SJSA1 (cell line): ENCODE data around the gene LCP2. TPM values are rescaled to one million over a fixed set of nuclear protein-coding genes. Genes with fewer than 3 reads are reported as not detected.
"Not testable (repeated sequence)": the region's sequence is repeated elsewhere in the genome, so short reads cannot be mapped to it uniquely, and the experiment has no call there.

Experiments used
- DNase-seq, 2 experiments: peaks; one replicate each; pipeline ENCODE4 v3.0.0-alpha.2; 2015 to 2020; ENCODE audit warnings: low spot score in 2 of 2, low read depth in 1 of 2
- H3K27ac ChIP-seq: fragments of 250-450 bp; sonication (Bioruptor Pico); 2 replicates; pipeline ENCODE4 v1.5.1; 2020; ENCODE audit warnings: mild to moderate bottlenecking, moderate library complexity
- H3K27me3 ChIP-seq: fragments of 250-450 bp; sonication (Bioruptor Pico); replicated peaks from 2 replicates; pipeline ENCODE4 v1.5.1; 2020; ENCODE audit warnings: mild to moderate bottlenecking, moderate library complexity
- H3K36me3 ChIP-seq: fragments of 250-450 bp; sonication (Bioruptor Pico); 2 replicates; pipeline ENCODE4 v1.5.1; 2020; ENCODE audit warnings: mild to moderate bottlenecking
- H3K4me1 ChIP-seq: fragments of 250-450 bp; sonication (Bioruptor Pico); replicated peaks from 2 replicates; pipeline ENCODE4 v1.6.1; 2021; ENCODE audit warnings: mild to moderate bottlenecking
- H3K4me3 ChIP-seq: fragments of 250-450 bp; sonication (Bioruptor Pico); 2 replicates; pipeline ENCODE4 v1.5.1; 2020; ENCODE audit warnings: mild to moderate bottlenecking
- H3K9me3 ChIP-seq: fragments of 250-450 bp; sonication (Bioruptor Pico); replicated peaks from 2 replicates; pipeline ENCODE4 v1.5.1; 2020; ENCODE audit warnings: mild to moderate bottlenecking
- total RNA-seq: library from RNA; depleted of rRNA; stranded (reverse); fragments of >200 nt; shearing (Covaris generic); gene quantifications from 2 replicates; pipeline ENCODE4 v1.2.3, GENCODE V29; 2014

LCP2 gene
- total RNA-seq, 1 experiment from 2014 or later = 0.03 TPM

DNA sequence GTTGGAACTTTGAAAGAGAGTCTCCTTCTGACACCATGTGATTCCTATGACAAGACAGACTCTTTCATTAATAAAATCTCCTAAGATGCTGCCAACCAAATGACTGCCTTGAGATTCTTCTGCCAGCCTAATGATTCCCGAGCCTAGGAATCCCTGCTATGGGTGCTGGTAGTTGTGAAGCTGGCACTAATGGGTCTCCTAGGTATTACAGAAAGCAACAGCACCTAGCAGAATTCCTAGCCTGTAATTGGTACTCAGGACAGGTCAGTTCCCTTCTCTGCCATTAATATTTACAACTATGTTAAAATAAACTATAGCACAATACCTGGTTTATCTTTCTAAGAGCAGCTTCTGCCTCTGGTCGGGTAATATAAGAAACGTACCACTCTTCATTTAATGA is 45.5 kb downstream of the LCP2 start:
- H3K36me3 ChIP-seq = no peaks in the 10 kb centered on the region
- DNase-seq = no peak
- H3K4me3 ChIP-seq = no peak overlapping the region
- H3K27ac ChIP-seq = no peak overlapping the region
- H3K4me1 ChIP-seq = no peaks in the 10 kb centered on the region
- peaks cover 54% of the 10 kb centered on the region for H3K27me3 ChIP-seq
- H3K9me3 ChIP-seq = no peaks in the 10 kb centered on the region

DNA sequence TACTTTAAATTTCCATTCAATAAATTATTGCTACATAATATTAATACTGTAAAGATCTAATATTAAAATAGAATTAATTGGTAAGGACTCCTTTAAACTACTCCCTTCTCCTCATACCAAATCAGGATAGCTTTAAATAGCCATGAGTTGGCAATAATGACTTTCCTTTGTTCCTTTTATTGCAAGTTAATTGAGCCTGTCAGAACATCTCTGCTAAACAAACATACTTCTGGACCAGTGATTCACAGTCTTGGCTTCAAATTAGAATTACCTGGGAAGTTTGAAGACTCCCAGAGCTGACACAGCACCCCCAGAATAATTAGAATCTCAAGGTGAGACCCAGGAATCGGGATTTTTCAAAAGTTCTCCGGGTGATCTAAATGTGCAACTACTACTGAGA is 46.1 kb downstream of the LCP2 start:
- DNase-seq = no peak
- Histone ChIP-seq H3K4me1 (no peaks in the 10 kb centered on the region), H3K27ac (no peak overlapping the region), H3K27me3 (peaks cover 56% of the 10 kb centered on the region), H3K36me3 (no peaks in the 10 kb centered on the region), H3K4me3 (no peak overlapping the region), H3K9me3 (no peaks in the 10 kb centered on the region)

DNA sequence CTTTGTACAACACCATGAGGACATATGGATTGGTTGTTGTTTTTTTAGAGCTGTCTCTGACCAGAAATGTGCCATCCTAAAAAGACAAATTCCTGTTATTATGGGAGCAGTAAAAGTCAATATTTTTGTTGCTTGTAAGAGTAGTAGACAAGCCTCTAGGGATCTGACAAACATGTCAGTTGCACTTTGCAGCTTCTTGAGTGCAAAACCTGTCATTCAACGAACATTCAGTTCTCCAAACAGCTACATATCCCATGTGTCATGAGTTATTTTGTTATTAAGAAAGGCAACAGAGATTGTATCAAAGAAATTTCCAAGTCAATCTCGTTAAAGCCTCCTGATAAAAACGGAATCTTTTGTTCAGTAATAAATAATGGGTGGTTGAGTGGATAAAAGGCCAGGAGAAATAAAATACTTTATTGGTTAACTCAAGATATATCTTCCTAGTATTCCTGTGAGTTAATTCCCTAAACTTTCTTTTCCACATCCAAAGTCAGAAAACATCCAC is 46.7 kb downstream of the LCP2 start:
- Histone ChIP-seq H3K4me3 (no peak overlapping the region), H3K36me3 (no peaks in the 10 kb centered on the region), H3K27ac (no peak overlapping the region), H3K4me1 (no peaks in the 10 kb centered on the region), H3K27me3 (peaks cover 56% of the 10 kb centered on the region), H3K9me3 (no peaks in the 10 kb centered on the region)
- no peak for DNase-seq

DNA sequence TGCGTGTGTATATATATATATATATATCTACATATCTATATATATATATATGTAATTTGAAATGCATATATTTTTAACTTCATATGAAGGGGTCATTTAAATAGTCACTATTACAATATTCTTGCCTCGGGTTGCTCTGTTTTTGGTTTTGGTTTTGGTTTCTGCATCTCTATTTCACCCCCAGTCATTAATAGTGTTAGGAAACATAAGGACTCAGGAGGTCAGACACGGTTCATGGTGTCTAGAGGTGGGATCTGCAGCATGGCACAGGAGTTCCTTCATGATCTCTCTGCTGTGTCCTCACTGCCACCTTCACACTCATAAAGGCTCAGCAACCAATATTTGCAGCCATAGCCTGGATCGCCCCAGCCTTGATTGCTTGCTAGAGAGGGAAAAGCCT is 48.2 kb downstream of the LCP2 start:
- H3K36me3 ChIP-seq = no peaks in the 10 kb centered on the region
- H3K9me3 ChIP-seq = no peaks in the 10 kb centered on the region
- no peak overlapping the region for H3K27ac ChIP-seq
- peaks cover 46% of the 10 kb centered on the region for H3K27me3 ChIP-seq
- no peaks in the 10 kb centered on the region for H3K4me1 ChIP-seq
- peak in 1 of 2 experiments; percentile 26 for DNase-seq
- no peak overlapping the region for H3K4me3 ChIP-seq

- not testable (repeated sequence) for H3K4me1 ChIP-seq, H3K36me3 ChIP-seq, H3K4me3 ChIP-seq, H3K9me3 ChIP-seq, H3K27ac ChIP-seq
- DNase-seq = peak in 1 of 2 experiments; percentile 24
- peaks cover 43% of the 10 kb centered on the region for H3K27me3 ChIP-seq
Observed at GRCh38 chr5:170248931-170249227, 48.7 kb downstream of the LCP2 start.

GRCh38 chr5:170248172-170248930 is 49.2 kb downstream of the LCP2 start:
- Histone ChIP-seq H3K27me3 (peaks cover 37% of the 10 kb centered on the region), H3K4me1 (no peaks in the 10 kb centered on the region), H3K36me3 (no peaks in the 10 kb centered on the region), H3K9me3 (no peaks in the 10 kb centered on the region), H3K4me3 (no peak overlapping the region), H3K27ac (no peak overlapping the region)
- no peak for DNase-seq

- Histone ChIP-seq H3K9me3 (no peaks in the 10 kb centered on the region), H3K27ac (no peak overlapping the region), H3K4me3 (no peak overlapping the region), H3K4me1 (no peaks in the 10 kb centered on the region), H3K36me3 (no peaks in the 10 kb centered on the region), H3K27me3 (peaks cover 30% of the 10 kb centered on the region)
- no peak for DNase-seq
Observed at GRCh38 chr5:170247363-170247762, 50.2 kb downstream of the LCP2 start.

DNA sequence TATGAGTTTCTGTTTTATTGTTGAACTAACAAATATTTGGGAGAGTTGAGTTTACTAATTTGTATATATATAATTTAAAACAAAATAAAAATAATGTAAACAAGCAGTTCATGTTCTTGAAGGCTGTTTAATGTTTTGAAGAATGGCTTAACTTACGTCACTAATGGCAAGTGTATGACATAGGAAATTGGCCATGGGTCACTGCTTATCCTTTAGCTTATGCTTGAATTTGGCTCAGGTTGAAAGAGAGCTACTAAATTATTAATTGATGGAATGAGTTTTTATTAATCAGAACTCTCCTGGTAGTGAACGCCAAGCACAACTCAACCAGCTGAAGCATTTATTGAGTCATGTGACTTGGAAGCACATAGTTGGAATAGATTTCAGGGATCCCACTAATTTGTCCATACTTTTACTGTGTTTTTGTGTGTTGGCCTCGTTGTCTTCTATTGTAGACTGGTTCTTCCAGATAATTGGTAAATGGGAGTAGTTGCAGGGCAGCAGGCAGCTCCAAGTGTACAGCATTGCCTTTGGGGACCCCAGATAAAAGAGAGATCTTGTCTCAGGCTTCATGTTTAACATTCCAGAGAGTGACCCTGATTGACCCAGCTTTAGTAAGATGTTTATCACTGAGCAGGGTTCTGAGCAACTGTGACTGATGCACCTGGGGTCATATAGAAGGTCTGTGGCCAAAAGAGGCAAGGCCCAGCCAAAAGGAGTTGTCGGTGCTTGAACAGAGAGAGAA is 51.3 kb downstream of the LCP2 start:
- H3K4me1 ChIP-seq = no peaks in the 10 kb centered on the region
- peak in 1 of 2 experiments; percentile 16 for DNase-seq
- H3K9me3 ChIP-seq = no peaks in the 10 kb centered on the region
- H3K36me3 ChIP-seq = no peaks in the 10 kb centered on the region
- no peak overlapping the region for H3K4me3 ChIP-seq
- H3K27ac ChIP-seq = no peak overlapping the region
- peaks cover 19% of the 10 kb centered on the region; the same call in 1 of the 2 replicates for H3K27me3 ChIP-seq

DNA sequence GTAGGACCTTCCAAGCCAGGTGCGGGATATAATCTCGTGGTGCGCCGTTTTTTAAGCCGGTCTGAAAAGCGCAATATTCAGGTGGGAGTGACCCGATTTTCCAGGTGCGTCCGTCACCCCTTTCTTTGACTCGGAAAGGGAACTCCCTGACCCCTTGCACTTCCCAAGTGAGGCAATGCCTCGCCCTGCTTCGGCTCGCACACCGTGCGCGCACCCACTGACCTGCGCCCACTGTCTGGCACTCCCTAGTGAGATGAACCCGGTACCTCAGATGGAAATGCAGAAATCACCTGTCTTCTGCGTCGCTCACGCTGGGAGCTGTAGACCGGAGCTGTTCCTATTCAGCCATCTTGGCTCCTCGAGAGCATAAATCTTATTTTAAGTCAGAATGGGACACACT is 52.1 kb downstream of the LCP2 start:
- H3K4me3 ChIP-seq, H3K4me1 ChIP-seq, DNase-seq, H3K27ac ChIP-seq, H3K9me3 ChIP-seq, H3K36me3 ChIP-seq: not testable (repeated sequence)
- peaks cover 12% of the 10 kb centered on the region; the same call in 1 of the 2 replicates for H3K27me3 ChIP-seq

DNA sequence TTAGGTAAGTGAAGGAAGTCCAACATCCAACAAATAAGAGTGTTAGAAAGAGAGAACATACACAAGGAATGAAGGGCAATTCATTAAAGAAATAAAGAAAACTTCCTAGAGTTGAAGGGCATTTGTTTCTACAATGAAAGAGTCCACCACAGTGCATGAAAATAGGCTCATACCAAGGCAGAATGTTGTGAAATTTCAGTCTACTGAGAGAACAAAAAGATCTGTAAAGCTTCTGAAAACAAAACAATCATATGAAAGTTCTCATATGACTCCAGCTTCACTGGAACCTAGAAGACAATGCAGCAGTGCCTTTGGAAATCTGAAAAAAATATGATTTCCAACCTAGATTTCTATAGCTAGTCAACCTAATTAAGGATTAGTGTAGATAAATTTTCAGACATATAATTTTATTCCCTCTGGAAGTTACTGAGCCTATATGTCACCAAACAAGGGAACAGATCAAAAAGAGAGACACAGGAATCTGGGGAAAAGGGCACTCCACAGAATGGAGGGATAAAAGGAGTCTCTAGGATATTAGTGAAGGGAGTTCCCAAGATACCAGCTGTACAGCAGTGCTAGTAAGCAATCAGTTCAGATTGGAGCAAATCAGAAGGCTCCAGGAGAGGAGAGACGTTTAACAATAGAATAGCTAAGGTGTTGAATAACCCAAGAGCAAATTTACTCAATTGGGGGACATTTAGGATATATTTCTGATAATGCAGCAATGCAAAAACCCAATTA is 59.0 kb downstream of the LCP2 start:
- DNase-seq = no peak
- Histone ChIP-seq H3K36me3 (no peaks in the 10 kb centered on the region), H3K9me3 (no peaks in the 10 kb centered on the region), H3K27ac (no peak overlapping the region), H3K4me3 (no peak overlapping the region), H3K27me3 (no peaks in the 10 kb centered on the region; the same call in none of the 2 replicates), H3K4me1 (no peaks in the 10 kb centered on the region)

GRCh38 chr5:170235876-170236864 is 61.4 kb downstream of the LCP2 start:
- no peaks in the 10 kb centered on the region for H3K9me3 ChIP-seq
- H3K4me3 ChIP-seq = no peak overlapping the region
- DNase-seq = no peak
- no peaks in the 10 kb centered on the region for H3K4me1 ChIP-seq
- no peaks in the 10 kb centered on the region for H3K36me3 ChIP-seq
- no peak overlapping the region for H3K27ac ChIP-seq
- no peaks in the 10 kb centered on the region; the same call in none of the 2 replicates for H3K27me3 ChIP-seq

- H3K36me3 ChIP-seq = no peaks in the 10 kb centered on the region
- no peak overlapping the region for H3K4me3 ChIP-seq
- DNase-seq = no peak
- no peak overlapping the region for H3K27ac ChIP-seq
- no peaks in the 10 kb centered on the region for H3K9me3 ChIP-seq
- no peaks in the 10 kb centered on the region for H3K4me1 ChIP-seq
- no peaks in the 10 kb centered on the region; the same call in 1 of the 2 replicates for H3K27me3 ChIP-seq
Observed at GRCh38 chr5:170233358-170233892, 64.2 kb downstream of the LCP2 start.

- H3K4me3 ChIP-seq = no peak within 1 kb of the TSS
Observed at GRCh38 chr5:170232786-170233185, 64.8 kb downstream of the LCP2 start, which contains the start of gene C5orf58. Gene C5orf58 (plus strand): TSS chr5:170232985. CDS start chr5:170234977, 1,992 bp downstream.

More at GRCh38 chr5:170232786-170233185, 64.8 kb downstream of the LCP2 start, which contains the start of gene C5orf58:
- Histone ChIP-seq H3K4me1 (no peaks in the 10 kb centered on the region), H3K27me3 (no peaks in the 10 kb centered on the region; the same call in 1 of the 2 replicates), H3K36me3 (no peaks in the 10 kb centered on the region), H3K27ac (no peak within 1 kb of the TSS), H3K9me3 (no peaks in the 10 kb centered on the region)
- DNase-seq = no peak
